Activated T-helper 1 cell treated with anti-CD3 and anti-CD28 coated beads, Interleukin-2, amount 50 U/mL, for 16 hours (primary cell): ENCODE results near the gene SLC7A14.

Experiments used
- DNase-seq, 2 donors: peaks; one replicate each; pipeline ENCODE4 v3.0.0-alpha.2; 2020; ENCODE audit warnings: low read depth in 1 of 2, low spot score in 1 of 2

Gene SLC7A14

DNA sequence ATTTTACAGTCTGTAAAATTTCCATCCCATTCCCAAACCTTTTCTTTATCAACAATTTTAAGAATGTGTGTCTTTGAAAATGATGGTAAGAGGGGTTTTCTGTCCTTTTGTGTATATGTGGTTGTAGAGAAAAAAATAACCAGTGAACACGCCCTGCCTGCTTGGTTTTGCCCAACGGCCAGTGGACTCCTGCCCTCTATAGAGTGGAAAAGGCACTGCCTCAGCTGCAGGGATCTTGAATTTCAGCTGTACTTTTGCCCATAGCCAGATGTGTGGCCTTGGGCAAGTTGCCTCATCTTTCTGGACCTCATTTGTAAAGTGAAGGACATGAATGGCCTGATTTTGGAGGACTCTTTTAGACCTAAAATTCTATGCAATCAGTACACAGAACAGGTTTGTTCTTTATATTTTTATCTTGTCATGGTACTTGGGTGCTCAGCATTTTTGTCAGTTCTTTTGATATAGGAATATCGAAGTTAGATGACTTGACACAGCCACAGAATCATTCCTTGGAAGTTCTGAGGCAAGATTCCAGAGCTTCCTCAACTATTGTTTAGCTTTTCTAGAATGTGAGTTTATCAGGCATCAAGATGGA lies 86.2 kb downstream of the SLC7A14 start:
- no peak for DNase-seq

DNA sequence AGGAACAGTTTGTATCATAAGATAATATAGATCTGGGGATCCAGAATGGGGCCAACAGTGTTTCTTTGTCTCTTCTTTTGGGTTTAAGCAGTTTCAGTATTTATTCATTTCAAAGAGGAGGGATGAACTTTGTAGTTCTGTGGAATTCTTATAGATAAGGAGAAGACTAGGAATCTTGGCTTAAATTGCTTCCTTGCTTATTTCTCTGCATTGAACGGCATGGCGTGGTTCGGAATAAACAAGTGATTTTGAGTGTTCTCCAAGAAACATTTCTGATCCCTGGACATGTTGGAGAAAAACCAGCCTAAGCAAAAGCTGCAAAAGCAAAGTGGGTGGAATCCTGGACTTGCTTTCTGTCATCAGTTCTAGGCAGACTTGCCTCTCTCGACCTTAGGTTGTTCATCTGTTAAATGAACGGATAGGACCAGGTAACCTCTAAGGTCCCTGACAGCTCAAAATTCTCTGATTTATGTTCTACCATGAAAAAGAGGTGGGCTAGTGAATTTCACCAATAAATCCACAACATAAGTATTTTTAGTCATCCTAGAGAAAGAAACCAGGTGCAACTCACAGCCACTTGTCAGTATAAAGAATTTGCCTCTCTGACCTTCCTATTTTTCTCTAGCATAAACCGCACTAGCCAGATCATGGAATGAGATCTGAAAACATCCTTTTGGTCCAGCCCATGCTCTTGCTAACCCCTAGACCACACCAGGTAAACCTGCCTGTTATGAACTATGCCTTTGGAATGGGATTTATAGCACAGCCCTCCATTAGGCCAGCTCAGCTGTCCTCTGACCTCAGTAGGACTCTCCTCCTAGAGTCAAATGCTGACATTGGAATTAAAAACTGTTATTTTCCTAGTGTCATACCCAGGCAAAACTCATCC lies 88.4 kb downstream of the SLC7A14 start:
- no peak for DNase-seq

DNA sequence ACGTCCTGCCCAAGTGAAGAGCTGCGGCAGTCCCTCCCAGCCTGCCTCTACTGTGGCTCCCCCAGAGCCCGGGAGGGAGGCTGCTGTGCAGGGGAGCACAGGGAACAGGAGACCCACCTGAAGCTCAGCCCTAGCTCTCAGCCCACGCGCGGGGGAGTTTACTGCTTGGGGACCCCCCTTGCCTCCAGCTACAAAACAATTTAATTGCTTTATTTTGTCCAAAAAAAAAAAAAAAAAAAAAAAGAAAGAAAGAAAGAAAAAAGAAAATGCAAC lies 89.1 kb downstream of the SLC7A14 start:
- DNase-seq, result no peak

DNA sequence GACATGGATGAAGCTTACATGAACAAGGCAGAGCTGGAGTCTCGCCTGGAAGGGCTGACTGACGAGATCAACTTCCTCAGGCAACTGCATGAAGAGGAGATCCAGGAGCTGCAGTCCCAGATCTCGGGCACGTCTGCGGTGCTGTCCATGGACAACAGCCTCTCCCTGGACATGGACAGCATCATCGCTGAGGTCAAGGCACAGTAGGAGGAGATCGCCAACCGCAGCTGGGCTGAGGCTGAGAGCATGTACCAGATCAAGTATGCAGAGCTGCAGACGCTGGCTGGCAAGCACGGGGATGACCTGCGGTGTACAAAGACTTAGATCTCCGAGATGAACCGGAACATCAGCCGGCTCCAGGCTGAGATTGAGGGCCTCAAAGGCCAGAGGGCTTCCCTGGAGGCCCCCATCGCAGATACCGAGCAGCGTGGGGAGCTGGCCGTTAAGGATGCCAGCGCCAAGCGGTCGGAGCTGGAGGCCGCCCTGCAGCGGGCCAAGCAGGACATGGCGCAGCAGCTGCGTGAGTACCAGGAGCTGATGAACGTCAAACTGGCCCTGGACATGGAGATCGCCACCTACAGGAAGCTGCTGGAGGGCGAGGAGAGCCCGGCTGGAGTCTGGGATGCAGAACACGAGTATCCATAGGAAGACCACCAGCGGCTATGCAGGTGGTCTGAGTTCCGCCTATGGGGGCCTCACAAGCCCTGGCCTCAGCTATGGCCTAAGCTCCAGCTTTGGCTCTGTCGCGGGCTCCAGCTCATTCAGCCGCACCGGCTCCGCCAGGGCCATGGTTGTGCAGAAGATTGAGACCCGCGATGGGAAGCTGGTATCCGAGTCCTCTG lies 89.6 kb downstream of the SLC7A14 start:
- no peak for DNase-seq

DNA sequence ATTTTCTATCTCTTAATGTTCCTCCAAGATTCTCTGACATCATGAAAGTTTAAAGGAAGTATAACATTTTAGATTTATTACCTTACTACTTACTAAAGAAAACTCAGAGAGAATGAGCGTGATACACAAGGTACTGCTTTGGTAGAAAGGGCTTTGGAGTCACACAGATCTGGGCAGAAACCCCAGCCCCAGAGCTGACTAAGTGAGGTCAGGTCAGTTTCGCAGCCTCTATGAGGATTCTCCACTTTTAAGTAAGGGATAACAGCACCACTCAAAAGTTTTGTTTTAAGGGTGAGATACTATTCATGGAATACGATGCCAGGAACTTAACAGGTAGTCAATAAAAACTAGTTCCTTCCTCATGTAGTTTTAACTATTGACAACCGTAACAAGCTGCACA lies 91.1 kb downstream of the SLC7A14 start:
- DNase-seq, result no peak

DNA sequence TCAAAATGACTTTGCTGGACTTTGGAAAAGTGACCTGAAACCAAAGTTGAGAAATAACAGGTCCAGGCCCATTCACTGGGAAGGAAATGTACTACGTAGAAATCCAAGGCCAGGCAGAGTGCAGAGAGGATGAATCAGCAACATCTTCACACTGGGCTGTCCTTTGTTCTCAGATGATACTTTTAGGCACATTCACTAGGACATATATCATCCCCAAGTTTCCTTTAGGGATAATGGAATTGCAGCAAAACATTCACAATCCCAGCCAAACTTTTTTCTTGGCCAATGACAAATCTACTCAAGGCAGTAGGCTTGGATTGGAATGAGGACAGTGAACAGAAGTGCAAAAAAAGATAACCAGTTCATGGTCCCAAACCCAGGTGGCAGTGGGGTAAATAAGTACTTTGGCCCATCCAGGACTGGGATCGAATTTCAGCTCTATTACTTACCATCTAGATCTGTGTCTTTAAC lies 92.1 kb downstream of the SLC7A14 start:
- DNase-seq, result no peak

DNA sequence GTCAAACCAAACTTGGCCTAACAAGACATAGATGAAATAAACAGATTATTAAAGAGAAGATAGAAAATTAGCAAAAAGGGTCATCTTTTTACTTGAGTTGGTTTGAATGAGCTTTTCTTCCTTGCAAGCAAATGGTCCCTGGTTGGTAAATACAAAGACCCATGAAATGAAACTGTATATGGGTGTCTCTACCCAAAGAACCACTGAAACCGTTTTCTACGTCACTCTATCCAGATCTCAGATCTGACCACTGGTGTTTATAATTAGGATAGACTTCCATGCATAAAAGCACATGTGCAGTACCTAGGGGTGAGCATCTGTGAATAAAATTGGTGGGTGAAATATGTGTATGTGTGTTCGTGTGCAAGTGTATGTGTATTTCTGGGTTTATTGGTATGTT lies 94.0 kb downstream of the SLC7A14 start:
- DNase-seq, result no peak

DNA sequence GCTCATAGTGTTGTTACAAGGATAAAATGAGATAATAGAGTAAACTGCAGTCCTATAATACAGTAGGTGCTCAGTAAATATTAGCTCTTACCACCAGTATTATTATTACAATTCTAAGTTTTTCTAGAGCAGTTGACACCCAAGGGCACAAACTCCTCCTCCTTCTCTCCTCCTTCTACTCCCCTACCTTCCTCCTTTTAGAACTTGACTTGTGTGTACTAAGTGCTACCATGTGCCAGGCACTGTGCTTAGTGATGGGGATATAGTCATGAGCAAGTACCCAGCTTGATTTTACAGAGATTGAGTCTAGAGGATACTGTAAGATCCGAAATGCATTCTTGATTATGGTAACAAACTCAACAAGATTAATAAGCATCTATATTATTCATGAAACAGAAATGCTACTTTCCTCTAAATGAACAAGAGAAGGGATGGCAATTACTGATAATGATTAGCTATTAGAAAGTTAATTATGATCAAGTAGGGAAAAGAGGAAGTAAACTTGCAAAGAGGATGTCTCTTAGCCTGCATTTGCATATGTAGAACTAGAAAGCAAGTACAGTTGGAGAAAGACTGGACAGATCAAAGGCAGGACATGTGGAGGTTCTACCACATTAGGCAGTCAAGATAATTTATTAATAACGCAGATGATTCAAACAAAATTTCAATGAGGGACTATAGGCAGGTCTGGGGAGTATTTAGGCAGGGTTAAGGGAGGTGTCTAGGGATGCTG lies 94.9 kb downstream of the SLC7A14 start:
- no peak for DNase-seq

DNA sequence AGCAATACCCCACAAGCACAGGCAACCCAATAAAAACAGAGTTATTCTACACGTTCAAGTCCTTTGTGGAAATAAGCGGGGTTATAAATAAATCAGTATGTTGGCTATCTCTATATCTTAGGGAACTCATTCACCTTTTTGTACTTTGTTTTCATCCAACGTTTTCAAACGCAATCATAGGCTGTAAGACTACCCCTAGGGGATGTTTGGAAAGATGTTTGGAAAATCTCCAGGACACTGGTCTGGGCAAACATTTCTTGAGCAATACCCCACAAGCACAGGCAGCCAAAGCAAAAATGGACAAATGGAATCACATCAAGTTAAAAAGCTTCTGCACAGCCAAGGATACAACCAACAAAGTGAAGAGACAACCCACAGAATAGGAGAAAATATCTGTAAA lies 97.1 kb downstream of the SLC7A14 start:
- no peak for DNase-seq

DNA sequence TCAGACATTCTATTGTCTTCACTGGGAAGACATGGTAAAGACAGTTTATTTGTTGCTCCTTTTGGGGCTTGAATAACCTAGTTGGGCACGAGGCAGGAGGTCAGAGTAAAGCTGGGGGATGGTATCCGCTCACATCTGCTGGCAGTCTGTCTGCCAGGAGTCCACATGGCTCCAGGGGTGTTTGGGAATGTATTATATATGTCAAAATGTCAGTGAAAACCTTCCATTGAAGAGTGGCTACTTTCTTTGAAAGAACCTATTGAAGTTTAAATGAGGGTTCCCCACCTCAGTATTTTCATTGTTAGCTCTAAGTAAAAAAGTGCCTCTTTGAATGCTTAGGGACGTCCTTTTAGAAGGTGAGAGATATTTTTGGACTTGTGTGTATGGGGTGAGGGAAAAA lies 98.8 kb downstream of the SLC7A14 start:
- DNase-seq, result no peak

DNA sequence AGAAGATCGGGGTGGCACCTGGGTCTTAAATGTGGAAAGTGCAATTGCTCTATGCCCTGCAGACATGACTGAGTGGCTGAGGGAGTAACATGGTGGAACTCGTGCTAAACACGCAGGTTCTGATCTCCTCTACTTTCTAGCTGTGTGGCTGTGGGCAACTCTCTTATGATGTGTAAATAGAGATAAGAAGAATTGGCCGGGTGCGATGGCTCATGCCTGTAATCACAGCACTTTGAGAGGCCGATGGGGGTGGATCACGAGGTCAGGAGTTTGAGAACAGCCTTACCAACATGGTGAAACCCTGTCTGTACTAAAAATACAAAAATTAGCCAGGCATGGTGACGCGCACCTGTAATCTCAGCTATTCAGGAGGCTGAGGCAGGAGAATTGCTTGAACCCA lies 99.5 kb downstream of the SLC7A14 start:
- DNase-seq, result no peak

DNA sequence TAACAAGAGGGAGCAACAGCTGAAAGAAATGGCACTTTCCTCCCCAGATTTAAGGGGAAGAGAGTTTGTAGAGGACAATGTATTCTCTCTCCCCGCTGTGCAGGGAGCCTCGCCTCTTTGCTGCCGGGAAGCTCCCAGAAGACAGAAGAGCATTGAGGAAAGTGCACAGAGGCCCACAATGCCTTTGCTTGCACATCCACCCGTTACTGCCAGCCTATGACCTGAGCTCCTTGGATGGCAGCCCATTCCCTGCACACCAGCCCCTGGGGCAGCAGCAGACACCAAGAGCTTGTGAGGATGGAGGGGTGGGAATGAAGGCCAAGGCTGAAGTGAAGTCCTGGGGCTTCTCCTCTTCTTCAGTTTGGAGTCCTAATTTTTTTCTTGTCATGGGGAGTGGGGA lies 100.2 kb downstream of the SLC7A14 start:
- no peak for DNase-seq

DNA sequence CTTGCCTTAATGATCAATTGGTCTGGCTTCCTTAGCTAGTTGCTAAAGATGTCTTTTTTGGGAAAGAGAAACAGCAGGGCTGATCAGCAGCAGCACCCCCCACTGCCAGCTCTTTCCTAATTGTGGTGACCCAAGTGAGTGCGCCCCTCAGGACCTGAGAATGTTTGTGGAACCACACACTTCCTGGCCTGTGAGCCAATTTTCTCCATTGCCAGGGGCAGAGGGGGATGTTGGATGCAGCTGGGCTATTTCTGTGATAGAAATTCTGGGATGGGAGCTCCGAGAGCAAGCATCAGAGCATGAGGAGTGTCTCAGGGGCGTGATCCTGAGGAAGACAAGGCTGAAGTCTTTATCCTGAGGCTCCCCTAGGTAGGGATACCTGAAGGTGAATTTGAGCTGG lies 100.6 kb downstream of the SLC7A14 start:
- DNase-seq, result no peak

DNA sequence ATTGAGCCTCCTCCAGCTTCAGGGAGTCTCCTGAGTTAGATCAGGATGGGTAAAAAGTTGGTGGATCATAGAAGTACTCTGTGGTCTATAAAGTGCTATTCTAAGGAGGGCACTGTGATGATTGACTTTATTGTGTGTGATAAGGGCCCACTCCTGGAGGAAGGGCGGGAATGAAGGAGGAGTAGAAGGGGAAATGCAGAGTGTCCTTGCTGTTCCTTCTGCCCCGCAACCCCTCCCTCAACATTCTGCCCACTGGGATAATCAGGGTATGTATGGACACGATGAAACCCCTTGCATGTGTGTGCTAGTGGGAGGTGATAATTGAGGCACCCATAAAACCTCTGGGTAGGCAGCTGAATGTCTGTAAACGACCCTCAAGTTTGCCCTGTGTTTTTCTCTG lies 101.0 kb downstream of the SLC7A14 start:
- no peak for DNase-seq

DNA sequence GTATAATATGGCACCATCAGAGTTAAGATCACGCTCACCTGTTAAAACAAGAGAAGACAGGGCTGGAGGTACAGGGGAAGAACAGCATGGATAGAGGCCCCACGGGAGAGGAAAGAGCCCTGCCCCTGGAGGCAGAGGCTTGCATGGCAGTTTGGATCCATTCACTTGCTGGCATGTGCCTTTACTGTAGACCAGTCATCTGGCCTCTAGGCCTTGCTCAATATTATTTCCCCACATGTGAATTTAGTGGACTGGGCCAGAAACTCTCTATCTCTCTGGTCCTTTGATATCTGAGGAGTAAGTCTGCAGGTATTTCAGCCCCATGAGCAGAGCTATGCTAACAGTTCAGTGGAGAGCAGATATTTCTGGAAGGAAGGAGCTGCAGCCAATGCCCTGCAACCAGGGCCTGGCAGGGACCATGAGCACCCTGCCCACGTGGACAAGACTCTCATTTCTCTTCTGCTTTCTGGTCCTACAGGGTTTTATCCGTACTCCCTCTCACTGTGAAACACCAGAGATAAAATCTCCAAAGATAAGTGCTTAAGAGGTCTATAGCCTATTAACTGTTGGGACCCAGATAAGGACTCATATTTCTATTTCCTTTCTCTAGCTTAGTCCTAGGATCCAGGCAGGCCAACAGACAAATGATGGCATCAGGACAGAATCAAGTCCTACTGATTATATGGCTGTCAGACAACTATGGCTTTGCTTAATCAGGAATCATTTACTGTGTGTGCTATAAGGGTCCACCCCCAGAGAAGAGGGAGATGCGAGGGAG lies 102.2 kb downstream of the SLC7A14 start:
- DNase-seq, result no peak

DNA sequence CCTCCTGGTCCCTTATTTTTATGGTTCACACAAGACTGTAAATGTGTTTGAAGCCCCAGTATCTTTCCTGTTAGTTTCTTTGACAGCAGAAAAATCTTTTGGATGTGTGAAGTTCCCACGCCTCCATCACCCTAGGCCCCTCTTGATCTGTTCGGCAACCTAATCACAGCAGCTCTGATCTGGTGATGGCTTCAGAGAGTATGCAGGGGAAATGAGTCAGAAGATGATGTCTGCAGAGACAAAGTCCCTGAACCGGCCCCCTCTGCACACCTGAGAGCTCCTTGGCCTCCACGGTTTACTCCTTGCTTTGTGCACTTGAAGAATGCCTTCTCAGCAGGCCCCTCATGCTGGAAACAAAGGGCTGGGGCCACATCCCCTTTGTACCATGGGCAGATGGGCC lies 103.7 kb downstream of the SLC7A14 start:
- no peak for DNase-seq

DNA sequence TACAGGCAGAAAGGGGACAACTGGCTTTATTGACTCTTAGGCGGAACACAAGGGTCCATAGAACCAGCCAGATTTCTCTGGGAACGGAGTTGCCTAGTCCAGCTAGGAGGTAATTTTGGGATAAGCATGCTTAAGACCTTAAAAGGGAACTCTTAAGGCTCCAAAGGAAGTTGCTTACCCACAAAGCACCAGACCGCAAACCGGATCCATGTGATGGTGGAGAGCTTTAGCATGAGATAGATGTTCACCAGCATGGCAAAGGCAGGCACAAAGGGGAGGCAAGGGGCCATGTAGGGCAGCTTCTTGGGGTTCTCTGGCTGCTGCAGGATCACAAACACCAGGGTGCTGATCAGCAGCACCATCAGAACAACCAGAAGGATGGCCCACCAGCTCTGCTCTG lies 105.8 kb downstream of the SLC7A14 start:
- DNase-seq, result no peak

DNA sequence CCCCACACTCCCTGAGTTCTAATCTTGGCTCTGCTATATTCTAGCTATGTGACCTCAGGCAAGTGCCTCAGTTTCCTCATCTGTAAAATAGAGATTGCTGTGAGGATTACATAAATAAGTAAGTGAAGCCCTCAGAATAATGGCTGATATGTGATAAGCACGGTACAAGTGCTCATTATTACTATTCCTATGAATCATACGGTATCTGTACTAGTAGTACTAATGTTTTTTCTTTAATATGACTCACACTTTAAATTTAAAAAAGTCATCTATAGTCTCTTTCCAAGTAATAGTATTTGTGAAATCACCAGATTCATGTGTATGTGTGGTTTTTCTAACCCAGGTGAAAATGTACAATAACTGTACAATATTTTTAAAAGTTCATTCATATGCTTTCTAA lies 108.5 kb downstream of the SLC7A14 start:
- no peak for DNase-seq

DNA sequence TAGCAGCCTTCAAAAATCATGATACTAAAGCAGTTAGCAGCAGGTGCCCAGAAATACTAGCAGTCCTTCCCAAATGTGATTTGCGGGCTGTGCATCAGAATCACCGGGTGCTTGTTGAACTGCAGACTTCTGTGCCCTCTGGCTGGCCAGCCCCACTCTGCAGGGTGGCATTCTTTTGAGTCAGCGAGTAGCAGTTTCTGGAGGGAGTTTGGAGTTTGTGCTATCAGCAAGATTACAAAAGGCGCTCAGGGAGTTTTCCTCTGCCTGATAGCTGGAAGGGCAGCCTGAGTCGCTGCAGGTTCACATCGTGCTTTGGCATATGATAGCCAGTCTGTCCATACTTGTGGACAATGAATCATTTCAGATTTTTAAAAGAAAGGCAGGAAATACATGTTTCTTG lies 109.6 kb downstream of the SLC7A14 start:
- no peak for DNase-seq

DNA sequence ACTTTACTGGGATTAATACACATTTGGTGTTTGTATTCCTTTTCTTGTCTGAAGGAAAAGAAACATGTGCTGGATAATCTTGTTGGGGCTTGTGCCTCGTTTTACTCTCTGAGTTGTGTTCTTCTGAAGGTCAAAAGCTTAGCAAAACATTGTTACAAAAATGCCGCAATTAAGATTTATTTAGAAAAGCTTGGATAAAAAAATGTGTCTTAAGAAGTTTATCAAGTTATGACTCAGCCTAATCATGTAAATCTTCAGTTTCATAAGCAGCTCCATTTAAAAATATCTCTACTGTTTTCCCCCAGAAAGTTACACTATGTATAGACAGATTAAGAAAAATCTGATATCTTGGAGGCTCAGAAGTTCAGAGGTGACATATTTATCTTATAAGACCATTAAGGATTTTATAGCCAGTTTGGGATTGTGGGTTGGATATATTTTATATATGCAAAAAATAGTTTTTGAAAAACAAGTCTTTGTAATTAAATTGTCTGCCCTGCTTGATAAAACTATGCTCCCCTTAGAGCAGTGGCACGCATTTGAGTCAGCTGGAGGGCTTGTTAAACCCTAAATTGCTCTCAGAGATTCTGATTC lies 110.7 kb downstream of the SLC7A14 start:
- no peak for DNase-seq
